SK-N-SH (cell line): ENCODE results near the gene TSEN15.

Experiments
- EZH2phosphoT487 ChIP-seq: fragments of 200-600 bp; sonication (generic); IDR thresholded peaks from 2 replicates; pipeline ENCODE4 v1.6.1; 2017; ENCODE audit warnings: low read depth, mixed run types, mild to moderate bottlenecking, antibody characterized with exemption, moderate library complexity, borderline replicate concordance
- GABPA ChIP-seq: IDR thresholded peaks from 2 replicates; pipeline ENCODE4 v1.4.0; 2012; ENCODE audit warnings: low read depth, mild to moderate bottlenecking
- JUND ChIP-seq: IDR thresholded peaks from 2 replicates; pipeline ENCODE4 v1.4.0; 2012
- NRF1 ChIP-seq: IDR thresholded peaks from 2 replicates; pipeline ENCODE4 v1.6.1; 2012; ENCODE audit warnings: low read depth, mild to moderate bottlenecking, low read length
- RAD21 ChIP-seq: IDR thresholded peaks from 2 replicates; pipeline ENCODE4 v1.6.1; 2012; ENCODE audit warnings: mild to moderate bottlenecking, low read length
- RCOR1 ChIP-seq: fragments of 150-350 bp; IDR thresholded peaks from 2 replicates; pipeline ENCODE4 v1.6.1; 2017; ENCODE audit warnings: antibody characterized with exemption, low read length
- YY1 ChIP-seq: IDR thresholded peaks from 2 replicates; pipeline ENCODE4 v1.4.0; 2012; ENCODE audit warnings: low read depth, mild to moderate bottlenecking
- TF ChIP-seq, protein P1 (sequence below): fragments of 200-600 bp; sonication (generic); IDR thresholded peaks from 2 replicates; pipeline ENCODE4 v1.6.1; 2017; ENCODE audit warnings: antibody characterized with exemption, mild to moderate bottlenecking, moderate library complexity
- TF ChIP-seq, protein P2 (sequence below): IDR thresholded peaks from 2 replicates; pipeline ENCODE4 v1.6.1; 2012; ENCODE audit warnings: mild to moderate bottlenecking, low read depth, low read length, moderate library complexity
- TF ChIP-seq, protein P3 (sequence below): fragments of 150-350 bp; IDR thresholded peaks from 2 replicates; pipeline ENCODE4 v1.6.1; 2017; ENCODE audit warnings: antibody characterized with exemption, low read length, low read depth, borderline replicate concordance
- TF ChIP-seq, protein P4 (sequence below): IDR thresholded peaks from 2 replicates; pipeline ENCODE4 v1.4.0; 2012; ENCODE audit warnings: low read depth, borderline replicate concordance

DNA sequence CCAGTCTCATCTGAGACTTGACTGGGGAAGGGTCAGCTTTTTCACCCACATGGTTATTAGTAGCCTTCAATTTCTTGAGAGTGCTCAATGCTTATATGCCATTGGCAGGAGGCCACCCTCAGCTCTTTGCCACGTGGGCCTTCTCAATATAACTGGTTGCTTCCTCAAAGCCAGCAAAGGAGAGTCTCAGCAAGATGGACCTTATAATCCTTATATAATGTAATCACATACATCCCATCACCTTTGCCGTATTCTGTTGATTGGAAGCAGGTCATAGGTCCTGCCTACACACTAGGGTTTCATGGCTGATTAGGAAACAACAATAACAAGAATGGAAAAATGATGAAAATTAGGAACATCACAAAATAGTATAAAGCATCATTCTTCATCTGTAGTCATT lies 22.9 kb downstream of the TSEN15 start:
- TF ChIP-seq, protein P1, sequence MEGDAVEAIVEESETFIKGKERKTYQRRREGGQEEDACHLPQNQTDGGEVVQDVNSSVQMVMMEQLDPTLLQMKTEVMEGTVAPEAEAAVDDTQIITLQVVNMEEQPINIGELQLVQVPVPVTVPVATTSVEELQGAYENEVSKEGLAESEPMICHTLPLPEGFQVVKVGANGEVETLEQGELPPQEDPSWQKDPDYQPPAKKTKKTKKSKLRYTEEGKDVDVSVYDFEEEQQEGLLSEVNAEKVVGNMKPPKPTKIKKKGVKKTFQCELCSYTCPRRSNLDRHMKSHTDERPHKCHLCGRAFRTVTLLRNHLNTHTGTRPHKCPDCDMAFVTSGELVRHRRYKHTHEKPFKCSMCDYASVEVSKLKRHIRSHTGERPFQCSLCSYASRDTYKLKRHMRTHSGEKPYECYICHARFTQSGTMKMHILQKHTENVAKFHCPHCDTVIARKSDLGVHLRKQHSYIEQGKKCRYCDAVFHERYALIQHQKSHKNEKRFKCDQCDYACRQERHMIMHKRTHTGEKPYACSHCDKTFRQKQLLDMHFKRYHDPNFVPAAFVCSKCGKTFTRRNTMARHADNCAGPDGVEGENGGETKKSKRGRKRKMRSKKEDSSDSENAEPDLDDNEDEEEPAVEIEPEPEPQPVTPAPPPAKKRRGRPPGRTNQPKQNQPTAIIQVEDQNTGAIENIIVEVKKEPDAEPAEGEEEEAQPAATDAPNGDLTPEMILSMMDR: no peak
- TF ChIP-seq RCOR1: no peak
- TF ChIP-seq RAD21: no peak
- TF ChIP-seq NRF1: no peak
- no peak for TF ChIP-seq YY1
- TF ChIP-seq, protein P2, sequence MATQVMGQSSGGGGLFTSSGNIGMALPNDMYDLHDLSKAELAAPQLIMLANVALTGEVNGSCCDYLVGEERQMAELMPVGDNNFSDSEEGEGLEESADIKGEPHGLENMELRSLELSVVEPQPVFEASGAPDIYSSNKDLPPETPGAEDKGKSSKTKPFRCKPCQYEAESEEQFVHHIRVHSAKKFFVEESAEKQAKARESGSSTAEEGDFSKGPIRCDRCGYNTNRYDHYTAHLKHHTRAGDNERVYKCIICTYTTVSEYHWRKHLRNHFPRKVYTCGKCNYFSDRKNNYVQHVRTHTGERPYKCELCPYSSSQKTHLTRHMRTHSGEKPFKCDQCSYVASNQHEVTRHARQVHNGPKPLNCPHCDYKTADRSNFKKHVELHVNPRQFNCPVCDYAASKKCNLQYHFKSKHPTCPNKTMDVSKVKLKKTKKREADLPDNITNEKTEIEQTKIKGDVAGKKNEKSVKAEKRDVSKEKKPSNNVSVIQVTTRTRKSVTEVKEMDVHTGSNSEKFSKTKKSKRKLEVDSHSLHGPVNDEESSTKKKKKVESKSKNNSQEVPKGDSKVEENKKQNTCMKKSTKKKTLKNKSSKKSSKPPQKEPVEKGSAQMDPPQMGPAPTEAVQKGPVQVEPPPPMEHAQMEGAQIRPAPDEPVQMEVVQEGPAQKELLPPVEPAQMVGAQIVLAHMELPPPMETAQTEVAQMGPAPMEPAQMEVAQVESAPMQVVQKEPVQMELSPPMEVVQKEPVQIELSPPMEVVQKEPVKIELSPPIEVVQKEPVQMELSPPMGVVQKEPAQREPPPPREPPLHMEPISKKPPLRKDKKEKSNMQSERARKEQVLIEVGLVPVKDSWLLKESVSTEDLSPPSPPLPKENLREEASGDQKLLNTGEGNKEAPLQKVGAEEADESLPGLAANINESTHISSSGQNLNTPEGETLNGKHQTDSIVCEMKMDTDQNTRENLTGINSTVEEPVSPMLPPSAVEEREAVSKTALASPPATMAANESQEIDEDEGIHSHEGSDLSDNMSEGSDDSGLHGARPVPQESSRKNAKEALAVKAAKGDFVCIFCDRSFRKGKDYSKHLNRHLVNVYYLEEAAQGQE: no peak
- TF ChIP-seq, protein P3, sequence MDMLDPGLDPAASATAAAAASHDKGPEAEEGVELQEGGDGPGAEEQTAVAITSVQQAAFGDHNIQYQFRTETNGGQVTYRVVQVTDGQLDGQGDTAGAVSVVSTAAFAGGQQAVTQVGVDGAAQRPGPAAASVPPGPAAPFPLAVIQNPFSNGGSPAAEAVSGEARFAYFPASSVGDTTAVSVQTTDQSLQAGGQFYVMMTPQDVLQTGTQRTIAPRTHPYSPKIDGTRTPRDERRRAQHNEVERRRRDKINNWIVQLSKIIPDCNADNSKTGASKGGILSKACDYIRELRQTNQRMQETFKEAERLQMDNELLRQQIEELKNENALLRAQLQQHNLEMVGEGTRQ: no peak
- TF ChIP-seq GABPA: no peak
- TF ChIP-seq EZH2phosphoT487: no peak
- TF ChIP-seq, protein P4, sequence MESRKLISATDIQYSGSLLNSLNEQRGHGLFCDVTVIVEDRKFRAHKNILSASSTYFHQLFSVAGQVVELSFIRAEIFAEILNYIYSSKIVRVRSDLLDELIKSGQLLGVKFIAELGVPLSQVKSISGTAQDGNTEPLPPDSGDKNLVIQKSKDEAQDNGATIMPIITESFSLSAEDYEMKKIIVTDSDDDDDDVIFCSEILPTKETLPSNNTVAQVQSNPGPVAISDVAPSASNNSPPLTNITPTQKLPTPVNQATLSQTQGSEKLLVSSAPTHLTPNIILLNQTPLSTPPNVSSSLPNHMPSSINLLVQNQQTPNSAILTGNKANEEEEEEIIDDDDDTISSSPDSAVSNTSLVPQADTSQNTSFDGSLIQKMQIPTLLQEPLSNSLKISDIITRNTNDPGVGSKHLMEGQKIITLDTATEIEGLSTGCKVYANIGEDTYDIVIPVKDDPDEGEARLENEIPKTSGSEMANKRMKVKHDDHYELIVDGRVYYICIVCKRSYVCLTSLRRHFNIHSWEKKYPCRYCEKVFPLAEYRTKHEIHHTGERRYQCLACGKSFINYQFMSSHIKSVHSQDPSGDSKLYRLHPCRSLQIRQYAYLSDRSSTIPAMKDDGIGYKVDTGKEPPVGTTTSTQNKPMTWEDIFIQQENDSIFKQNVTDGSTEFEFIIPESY: no peak
- TF ChIP-seq JUND: no peak
